ENCODE data around the gene SOCS4. TPM values are rescaled to one million over a fixed set of nuclear protein-coding genes. Genes with fewer than 3 reads are reported as not detected.

The SOCS4 gene
- total RNA-seq, 1 donor from 2014 or later: 29.2 TPM

GRCh38 chr14:55085060-55085660 lies 58.1 kb downstream of the SOCS4 start:
- no peak for DNase-seq (ENCODE audit: low spot score)

GRCh38 chr14:55086938-55087337 lies 59.9 kb downstream of the SOCS4 start:
- no peak for DNase-seq (ENCODE audit: low spot score)

- no peak for DNase-seq (ENCODE audit: low spot score)
These were observed 61.3 kb downstream of the SOCS4 start for GRCh38 chr14:55088356-55088755.

GRCh38 chr14:55092341-55092740 lies 65.3 kb downstream of the SOCS4 start:
- no peak for DNase-seq (ENCODE audit: low spot score)

- no peak for DNase-seq (ENCODE audit: low spot score)
These were observed 67.5 kb downstream of the SOCS4 start for GRCh38 chr14:55094292-55095157.

- no peak for DNase-seq (ENCODE audit: low spot score)
These were observed 71.0 kb downstream of the SOCS4 start for GRCh38 chr14:55097881-55098560.

- no peak for DNase-seq (ENCODE audit: low spot score)
These were observed 71.5 kb downstream of the SOCS4 start for GRCh38 chr14:55098561-55098898.

Other genes with a start within 250 kb of the SOCS4 start
- 13.8 TPM for gene GCH1, start 124.4 kb upstream of the SOCS4 start, total RNA-seq
- gene WDHD1, start 137 bp upstream of the SOCS4 start, total RNA-seq: 6.6 TPM
- 94.7 TPM for gene MAPK1IP1L, start 24.4 kb downstream of the SOCS4 start, total RNA-seq
- 193 TPM for gene LGALS3, start 102.0 kb downstream of the SOCS4 start, total RNA-seq
- gene DLGAP5, start 164.3 kb downstream of the SOCS4 start, total RNA-seq: 0.21 TPM
- 52.0 TPM for gene FBXO34, start 244.2 kb downstream of the SOCS4 start, total RNA-seq

All from ureter (tissue), 1 donor.